A549 (cell line): ENCODE data around the gene PAK1. TPM values are rescaled to one million over a fixed set of nuclear protein-coding genes. Genes with fewer than 3 reads are reported as not detected.

Experiments used
- ATAC-seq, 2 experiments: fragments of 200-7000 bp in 1 of 2; fragments of >200 bp in 1 of 2; cut with Nextera tagmentation in 1 of 2; cut with Tn5 transposase in 1 of 2; 3 replicates each; pipeline versions ENCODE4 v1.8.0 to v1.9.1; 2018 to 2020; ENCODE audit warnings: mild to moderate bottlenecking in 1 of 2, moderate library complexity in 1 of 2
- CTCF ChIA-PET: fragments of 300-600 bp; sonication (Branson Sonifier 250); formaldehyde crosslinking; extraction: SDS; loops from one replicate; lab custom pipeline; 2021; ENCODE audit warnings: antibody characterized with exemption, inconsistent platforms; lab: Yijun Ruan, JAX
- POLR2A ChIA-PET: fragments of 350-600 bp; formaldehyde crosslinking; extraction: SDS; loops from one replicate; lab custom pipeline; 2021; ENCODE audit warnings: antibody characterized with exemption, inconsistent platforms; lab: Yijun Ruan, JAX
- DNase-seq, 2 experiments: peaks; one replicate each; pipeline versions ENCODE4 v3.0.0 to v3.0.0-alpha.2; 2011 to 2016; ENCODE audit warnings: low read depth in 1 of 2, low spot score in 1 of 2
- FAIRE-seq: peaks from 2 replicates; lab custom pipeline; 2011; peaks lifted over from hg19 to GRCh38; lab: Jason Lieb, UNC
- H3K27ac ChIP-seq, 2 experiments: fragments of >200 bp; sonication (Bioruptor Twin); formaldehyde crosslinking; 3 replicates each; pipeline ENCODE4 v1.5.1; 2016 to 2017
- H3K4me1 ChIP-seq: fragments of >200 bp; sonication (Bioruptor Twin); formaldehyde crosslinking; 3 replicates; pipeline ENCODE4 v1.6.1; 2016
- H3K4me2 ChIP-seq: fragments of >200 bp; sonication (Bioruptor Twin); formaldehyde crosslinking; 3 replicates; pipeline ENCODE4 v1.6.1; 2016
- H3K4me3 ChIP-seq: fragments of >200 bp; sonication (Bioruptor Twin); formaldehyde crosslinking; 3 replicates; pipeline ENCODE4 v1.5.1; 2016
- H3K9me3 ChIP-seq: fragments of >200 bp; sonication (Bioruptor Twin); formaldehyde crosslinking; 3 replicates; pipeline ENCODE4 v1.6.1; 2016
- BHLHE40 ChIP-seq: IDR thresholded peaks from 2 replicates; pipeline ENCODE4 v1.6.1; 2012; ENCODE audit warnings: low read depth, low read length, inconsistent platforms
- CBX2 ChIP-seq: fragments of 200-600 bp; sonication (generic); IDR thresholded peaks from 2 replicates; pipeline ENCODE4 v1.6.1; 2016; ENCODE audit warnings: low read depth, mild to moderate bottlenecking, borderline replicate concordance
- CBX8 ChIP-seq: fragments of 200-600 bp; sonication (generic); IDR thresholded peaks from 2 replicates; pipeline ENCODE4 v1.6.1; 2016
- CHD2 ChIP-seq: fragments of 150-350 bp; IDR thresholded peaks from 2 replicates; pipeline ENCODE4 v1.6.1; 2014; ENCODE audit warnings: low read length; ENCODE audit not compliant: partially characterized antibody
- CHD4 ChIP-seq: fragments of 200-600 bp; sonication (generic); IDR thresholded peaks from 2 replicates; pipeline ENCODE4 v1.6.1; 2016; ENCODE audit warnings: antibody characterized with exemption, mild to moderate bottlenecking, borderline replicate concordance
- CTCF ChIP-seq: fragments of >200 bp; sonication (Bioruptor Twin); formaldehyde crosslinking; IDR thresholded peaks from 3 replicates; pipeline ENCODE4 v1.5.1; 2016
- ELK1 ChIP-seq: fragments of 150-350 bp; IDR thresholded peaks from 2 replicates; pipeline ENCODE4 v1.6.1; 2014; ENCODE audit warnings: low read depth, mild to moderate bottlenecking, low read length
- FOSL2 ChIP-seq, 2 experiments: fragments of 450-650 bp in 1 of 2; fragments of >200 bp in 1 of 2; sonication (Bioruptor Twin) in 1 of 2; formaldehyde crosslinking; IDR thresholded peaks; 2 replicates each; pipeline versions ENCODE4 v1.5.0 to v1.6.1; 2016 to 2020; ENCODE audit warnings: mild to moderate bottlenecking in 1 of 2, moderate library complexity in 1 of 2
- HEYL ChIP-seq: fragments of 250-450 bp; sonication (Bioruptor Pico); IDR thresholded peaks from 2 replicates; pipeline ENCODE4 v1.8.0; 2021; ENCODE audit warnings: mild to moderate bottlenecking, moderate library complexity
- HMGXB4 ChIP-seq: fragments of 250-450 bp; sonication (Bioruptor Pico); IDR thresholded peaks from 2 replicates; pipeline ENCODE4 v1.5.0; 2021; ENCODE audit warnings: mild to moderate bottlenecking, moderate library complexity, borderline replicate concordance
- HOXA7 ChIP-seq: fragments of 250-450 bp; sonication (Bioruptor Pico); IDR thresholded peaks from 2 replicates; pipeline ENCODE4 v1.5.0; 2020; ENCODE audit warnings: mild to moderate bottlenecking, moderate library complexity
- HOXB13 ChIP-seq: fragments of 250-450 bp; sonication (Bioruptor Pico); IDR thresholded peaks from 2 replicates; pipeline ENCODE4 v1.5.0; 2020; ENCODE audit warnings: low read depth, mild to moderate bottlenecking, moderate library complexity
- JUN ChIP-seq, 2 experiments: fragments of >200 bp; sonication (Bioruptor Twin); formaldehyde crosslinking; IDR thresholded peaks; 2 replicates in 1 of 2; 3 replicates in 1 of 2; pipeline ENCODE4 v1.6.1; 2016 to 2017
- KDM1A ChIP-seq: fragments of 200-600 bp; sonication (generic); IDR thresholded peaks from 2 replicates; pipeline ENCODE4 v1.6.1; 2016; ENCODE audit warnings: low read depth, mild to moderate bottlenecking
- KDM5A ChIP-seq: fragments of 200-600 bp; sonication (generic); IDR thresholded peaks from 2 replicates; pipeline ENCODE4 v1.6.1; 2016; ENCODE audit warnings: antibody characterized with exemption, mild to moderate bottlenecking
- MAZ ChIP-seq: fragments of 150-350 bp; IDR thresholded peaks from 2 replicates; pipeline ENCODE4 v1.6.1; 2014; ENCODE audit warnings: antibody characterized with exemption, low read depth, low read length, borderline replicate concordance
- MYC ChIP-seq: IDR thresholded peaks from 2 replicates; pipeline ENCODE4 v1.6.1; 2012; ENCODE audit warnings: mild to moderate bottlenecking, inconsistent platforms, low read length, improper control_type of control experiment, borderline replicate concordance
- PHF8 ChIP-seq: fragments of 200-600 bp; sonication (generic); IDR thresholded peaks from 2 replicates; pipeline ENCODE4 v1.6.1; 2016; ENCODE audit warnings: low read depth, mild to moderate bottlenecking, antibody characterized with exemption, moderate library complexity, borderline replicate concordance
- RCOR1 ChIP-seq: fragments of 150-350 bp; IDR thresholded peaks from 2 replicates; pipeline ENCODE4 v1.6.1; 2014; ENCODE audit warnings: antibody characterized with exemption, low read length, low read depth
- REST ChIP-seq: fragments of 200-600 bp; sonication (generic); IDR thresholded peaks from 2 replicates; pipeline ENCODE4 v1.6.1; 2016; ENCODE audit warnings: antibody characterized with exemption, mild to moderate bottlenecking, moderate library complexity
- RFX5 ChIP-seq: fragments of 450-650 bp; IDR thresholded peaks from 2 replicates; pipeline ENCODE4 v1.7.1; 2014; ENCODE audit warnings: antibody characterized with exemption, mild to moderate bottlenecking, moderate library complexity
- SMC3 ChIP-seq: fragments of >200 bp; sonication (Bioruptor Twin); formaldehyde crosslinking; IDR thresholded peaks from 3 replicates; pipeline ENCODE4 v1.6.1; 2018; ENCODE audit warnings: inconsistent platforms
- SREBF2 ChIP-seq: fragments of 450-650 bp; IDR thresholded peaks from 2 replicates; pipeline ENCODE4 v1.6.1; 2014; ENCODE audit warnings: mild to moderate bottlenecking, moderate library complexity
- TFCP2L1 ChIP-seq: fragments of 250-450 bp; sonication (Bioruptor Pico); IDR thresholded peaks from 2 replicates; pipeline ENCODE4 v1.5.0; 2021; ENCODE audit warnings: mild to moderate bottlenecking
- TP53 ChIP-seq: fragments of 250-450 bp; sonication (Bioruptor Pico); IDR thresholded peaks from 2 replicates; pipeline ENCODE4 v1.5.0; 2021; ENCODE audit warnings: mild to moderate bottlenecking, moderate library complexity
- ZC3H11A ChIP-seq: fragments of 450-650 bp; IDR thresholded peaks from 2 replicates; pipeline ENCODE4 v1.6.1; 2014; ENCODE audit warnings: antibody characterized with exemption, mild to moderate bottlenecking
- ZFP36 ChIP-seq: fragments of 450-650 bp; IDR thresholded peaks from 2 replicates; pipeline ENCODE4 v1.6.1; 2014; ENCODE audit warnings: borderline replicate concordance; ENCODE audit not compliant: partially characterized antibody
- ZSCAN20 ChIP-seq: fragments of 250-450 bp; sonication (Bioruptor Pico); IDR thresholded peaks from 2 replicates; pipeline ENCODE4 v1.8.0; 2022; ENCODE audit warnings: mild to moderate bottlenecking, moderate library complexity
- WGBS: methylation state at CpG from one replicate; pipeline ENCODE4 v1.1.6; 2017; ENCODE audit errors: missing lambda C conversion rate; 5-methylcytosine and 5-hydroxymethylcytosine counted together
- polyA plus RNA-seq, 4 experiments: library from polyadenylated mRNA; depleted of rRNA in 3 of 4; stranded (reverse); fragments of >200 nt; fragmentation: RNase III in 1 of 4; extraction: RNeasy Plus Mini Kit Qiagen cat#74134 plus additional on column Dnase treatment in 1 of 4; gene quantifications; 2 replicates in 3 of 4; 3 replicates in 1 of 4; pipeline ENCODE4 v1.2.3, GENCODE V29; 2011 to 2017

The PAK1 gene
- polyA plus RNA-seq, 2 of the 4 experiments (the other 2 are of a cell fraction): 20.6 to 60.7 TPM

- TF ChIP-seq RCOR1 (no peak), ZFP36 (no peak), CTCF (no peak), REST (no peak), PHF8 (no peak), MAZ (no peak), HOXA7 (CRISPR knock-in tag) (no peak), JUN (IDR thresholded peaks at IDR 0.05) (no peak), HEYL (no peak), ZC3H11A (no peak), MYC (no peak), SMC3 (no peak), HOXB13 (CRISPR knock-in tag) (no peak), CBX8 (no peak), SREBF2 (no peak), RFX5 (no peak), ZSCAN20 (CRISPR knock-in tag) (no peak), KDM5A (no peak), CBX2 (no peak), CHD4 (no peak)
- FAIRE-seq (no peak), DNase-seq (no peak), ATAC-seq (no peak)
- ChIA-PET POLR2A (no interaction called here), CTCF (interaction anchor here (1.4 kb wide), 1 partner anchor 205 kb away, joined by 3 read pairs; no protein-coding TSS in a partner anchor)
- Histone ChIP-seq H3K4me3 (no peak overlapping the region), H3K9me3 (no peaks in the 10 kb centered on the region), H3K4me2 (no peak overlapping the region), H3K27ac (no peak overlapping the region), H3K4me1 (peaks cover 11% of the 10 kb centered on the region)
- WGBS: 25% methylated on average over 3 of the region's 3 CpGs
These were observed 59.9 kb downstream of the PAK1 start for GRCh38 chr11:77413850-77414460.

GRCh38 chr11:77412814-77413213 is 61.1 kb downstream of the PAK1 start:
- DNase-seq (no peak), FAIRE-seq (no peak), ATAC-seq (no peak)
- WGBS: 97% methylated on average over 5 of the region's 5 CpGs
- no peak overlapping the region for H3K4me3 ChIP-seq
- peaks cover 14% of the 10 kb centered on the region for H3K4me1 ChIP-seq
- ChIA-PET CTCF (interaction anchor here (0.6 to 1.2 kb wide), 4 partner anchors 12 to 135 kb away, joined by 3 to 6 read pairs (median 3); no protein-coding TSS in a partner anchor), POLR2A (interaction anchor here (1.2 kb wide), 1 partner anchor 18 kb away, joined by 3 read pairs; no protein-coding TSS in a partner anchor)
- no peak overlapping the region for H3K4me2 ChIP-seq
- TF ChIP-seq SMC3 (no peak), HOXA7 (CRISPR knock-in tag) (no peak), HMGXB4 (CRISPR knock-in tag) (no peak), MAZ (no peak), FOSL2 (IDR thresholded peaks at IDR 0.05) (no peak), FOSL2 (CRISPR knock-in tag; IDR thresholded peaks at IDR 0.05) (no peak), TFCP2L1 (CRISPR knock-in tag) (no peak), KDM1A (no peak), RFX5 (no peak), TP53 (no peak), CHD2 (no peak), ZSCAN20 (CRISPR knock-in tag) (no peak), ELK1 (no peak), BHLHE40 (no peak)
- no peaks in the 10 kb centered on the region for H3K9me3 ChIP-seq
- no peak overlapping the region for H3K27ac ChIP-seq
